Liver (tissue), 9 donors: ENCODE data around the gene RGS7. TPM values are rescaled to one million over a fixed set of nuclear protein-coding genes. Genes with fewer than 3 reads are reported as not detected.

Experiments
- DNase-seq: peaks from one replicate; pipeline ENCODE4 v3.0.0-alpha.2; 2017; ENCODE audit warnings: low spot score
- H3K27ac ChIP-seq, 2 donors: one replicate each; pipeline ENCODE4 v1.7.0; 2013; ENCODE audit warnings: inconsistent platforms in 2 of 2, low read length in 2 of 2, control low read depth in 1 of 2, low read depth in 1 of 2, mild to moderate bottlenecking in 1 of 2
- H3K27me3 ChIP-seq, 4 donors: one replicate each; pipeline versions ENCODE4 v1.6.1 to v1.7.0; 2013; ENCODE audit warnings: low read length in 3 of 4, inconsistent platforms in 1 of 4, mild to moderate bottlenecking in 1 of 4, moderate library complexity in 1 of 4; ENCODE audit not compliant: control insufficient read depth in 4 of 4, insufficient read depth in 4 of 4
- H3K36me3 ChIP-seq, 4 donors: one replicate each; pipeline versions ENCODE4 v1.6.1 to v1.7.0; 2013; ENCODE audit warnings: low read length in 3 of 4, mild to moderate bottlenecking in 3 of 4, low read depth in 1 of 4, moderate library complexity in 1 of 4; ENCODE audit not compliant: control insufficient read depth in 4 of 4, insufficient read depth in 3 of 4
- H3K4me1 ChIP-seq, 4 donors: one replicate each; pipeline versions ENCODE4 v1.6.1 to v1.7.0; 2013; ENCODE audit warnings: low read length in 3 of 4, mild to moderate bottlenecking in 3 of 4, moderate library complexity in 1 of 4; ENCODE audit not compliant: control insufficient read depth in 4 of 4, insufficient read depth in 4 of 4
- H3K4me3 ChIP-seq, 3 donors: one replicate each; pipeline versions ENCODE4 v1.6.1 to v1.7.0; 2013; ENCODE audit warnings: low read length in 3 of 3, control low read depth in 1 of 3, low read depth in 1 of 3, mild to moderate bottlenecking in 1 of 3
- H3K9ac ChIP-seq, 2 donors: one replicate each; pipeline ENCODE4 v1.7.0; 2013; ENCODE audit warnings: low read length in 2 of 2, mild to moderate bottlenecking in 2 of 2, moderate library complexity in 2 of 2, control low read depth in 1 of 2, low read depth in 1 of 2
- H3K9me3 ChIP-seq, 4 donors: one replicate each; pipeline versions ENCODE4 v1.6.1 to v1.7.0; 2013; ENCODE audit warnings: low read length in 3 of 4; ENCODE audit not compliant: control insufficient read depth in 4 of 4
- EGR1 ChIP-seq, 2 donors: IDR thresholded peaks; 2 replicates each; pipeline ENCODE4 v1.6.1; 2016 to 2018; ENCODE audit warnings: antibody characterized with exemption in 2 of 2, low read depth in 2 of 2
- FOXA1 ChIP-seq: IDR thresholded peaks from 2 replicates; pipeline ENCODE4 v1.6.1; 2016; ENCODE audit warnings: antibody characterized with exemption
- FOXA2 ChIP-seq: IDR thresholded peaks from 2 replicates; pipeline ENCODE4 v1.6.1; 2016; ENCODE audit warnings: antibody characterized with exemption
- HNF4A ChIP-seq, 2 donors: conservative IDR thresholded peaks; 2 replicates each; pipeline ENCODE4 v1.6.1; 2016; ENCODE audit warnings: antibody characterized with exemption in 2 of 2, mild to moderate bottlenecking in 2 of 2
- HNF4G ChIP-seq: IDR thresholded peaks from 2 replicates; pipeline ENCODE4 v1.6.1; 2016; ENCODE audit warnings: antibody characterized with exemption
- JUND ChIP-seq, 2 donors: IDR thresholded peaks; 2 replicates each; pipeline ENCODE4 v1.6.1; 2016; ENCODE audit warnings: antibody characterized with exemption in 2 of 2
- NR2F2 ChIP-seq: IDR thresholded peaks from 2 replicates; pipeline ENCODE4 v1.6.1; 2016; ENCODE audit warnings: antibody characterized with exemption
- RAD21 ChIP-seq, 2 donors: IDR thresholded peaks; 2 replicates each; pipeline ENCODE4 v1.6.1; 2016; ENCODE audit warnings: antibody characterized with exemption in 2 of 2, mild to moderate bottlenecking in 2 of 2
- RXRA ChIP-seq, 2 donors: IDR thresholded peaks; 2 replicates each; pipeline ENCODE4 v1.6.1; 2017 to 2018; ENCODE audit warnings: antibody characterized with exemption in 2 of 2, mild to moderate bottlenecking in 1 of 2
- SP1 ChIP-seq: IDR thresholded peaks from 2 replicates; pipeline ENCODE4 v1.6.1; 2018; ENCODE audit warnings: antibody characterized with exemption, mild to moderate bottlenecking
- TAF1 ChIP-seq: conservative IDR thresholded peaks from 2 replicates; pipeline ENCODE4 v1.6.1; 2016; ENCODE audit warnings: antibody characterized with exemption, mild to moderate bottlenecking
- YY1 ChIP-seq: IDR thresholded peaks from 2 replicates; pipeline ENCODE4 v1.6.1; 2016; ENCODE audit warnings: antibody characterized with exemption, mild to moderate bottlenecking
- WGBS: extraction: QIAGEN DNeasy Blood & Tissue Kit; methylation state at CpG from one replicate; pipeline ENCODE4 v1.1.7; 2013; 5-methylcytosine and 5-hydroxymethylcytosine counted together
- polyA plus RNA-seq, 2 donors: library from polyadenylated mRNA; stranded (reverse) in 1 of 2; unstranded in 1 of 2; fragments of 200-250 nt in 1 of 2; fragments of >200 nt in 1 of 2; fragmentation: Nextera tagmentation in 1 of 2; extraction: Ambion mirVana in 1 of 2; gene quantifications; one replicate each; pipeline versions ENCODE4 v1.2.1 to v1.2.3, GENCODE V29; 2013 to 2015
- total RNA-seq, 2 donors: library from RNA; depleted of rRNA; stranded (reverse); fragments of >200 nt; gene quantifications; one replicate each; pipeline ENCODE4 v1.2.3, GENCODE V29; 2014
- TF ChIP-seq, protein P1 (sequence below): IDR thresholded peaks from 2 replicates; pipeline ENCODE4 v1.6.1; 2016; ENCODE audit warnings: antibody characterized with exemption, mild to moderate bottlenecking
- TF ChIP-seq, protein P2 (sequence below): IDR thresholded peaks from 2 replicates; pipeline ENCODE4 v1.6.1; 2016; ENCODE audit warnings: antibody characterized with exemption
- TF ChIP-seq, protein P3 (sequence below): IDR thresholded peaks from 2 replicates; pipeline ENCODE4 v1.6.1; 2016; ENCODE audit warnings: antibody characterized with exemption
- TF ChIP-seq, protein P4 (sequence below): IDR thresholded peaks from 2 replicates; pipeline ENCODE4 v1.6.1; 2016; ENCODE audit warnings: antibody characterized with exemption
- TF ChIP-seq, protein P5 (sequence below): fragments of 150-350 bp; IDR thresholded peaks from 2 replicates; pipeline ENCODE4 v1.5.1; 2017; ENCODE audit warnings: improper control_type of control experiment, low read depth, low read length; ENCODE audit not compliant: missing input control
- donor health status: healthy.
- donor health status: healthy.
- donor health status: healthy.
- donor health status: healthy.
- donor health status: healthy.

Gene RGS7
- total and polyA plus RNA-seq, 4 donors, result 0.05 to 0.18 TPM; not detected in 2

DNA sequence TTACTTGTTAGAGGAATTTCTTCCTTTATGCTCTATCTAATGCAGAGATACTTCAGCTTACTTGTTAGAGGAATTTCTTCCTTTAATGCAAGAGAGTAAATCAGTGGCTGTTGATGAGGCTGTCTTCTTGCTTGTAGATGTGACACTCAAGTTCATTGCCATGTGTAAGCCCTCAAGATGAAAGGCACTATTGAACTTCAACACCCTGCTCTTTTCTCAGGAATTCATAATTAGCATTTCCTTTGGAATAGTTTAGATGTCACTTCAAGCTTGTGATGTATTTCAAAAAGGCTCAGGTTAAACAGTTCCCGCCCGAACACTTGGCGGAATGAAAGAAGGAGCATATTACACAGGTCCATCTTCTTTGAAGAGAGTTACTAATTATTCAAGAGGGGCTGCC, 251.9 kb downstream of the RGS7 start:
- TF ChIP-seq FOXA2, result no peak
- no peak for TF ChIP-seq FOXA1
- TF ChIP-seq NR2F2, result no peak
- no peak for TF ChIP-seq RAD21 (IDR thresholded peaks at IDR 0.05)
- TF ChIP-seq, protein P1, sequence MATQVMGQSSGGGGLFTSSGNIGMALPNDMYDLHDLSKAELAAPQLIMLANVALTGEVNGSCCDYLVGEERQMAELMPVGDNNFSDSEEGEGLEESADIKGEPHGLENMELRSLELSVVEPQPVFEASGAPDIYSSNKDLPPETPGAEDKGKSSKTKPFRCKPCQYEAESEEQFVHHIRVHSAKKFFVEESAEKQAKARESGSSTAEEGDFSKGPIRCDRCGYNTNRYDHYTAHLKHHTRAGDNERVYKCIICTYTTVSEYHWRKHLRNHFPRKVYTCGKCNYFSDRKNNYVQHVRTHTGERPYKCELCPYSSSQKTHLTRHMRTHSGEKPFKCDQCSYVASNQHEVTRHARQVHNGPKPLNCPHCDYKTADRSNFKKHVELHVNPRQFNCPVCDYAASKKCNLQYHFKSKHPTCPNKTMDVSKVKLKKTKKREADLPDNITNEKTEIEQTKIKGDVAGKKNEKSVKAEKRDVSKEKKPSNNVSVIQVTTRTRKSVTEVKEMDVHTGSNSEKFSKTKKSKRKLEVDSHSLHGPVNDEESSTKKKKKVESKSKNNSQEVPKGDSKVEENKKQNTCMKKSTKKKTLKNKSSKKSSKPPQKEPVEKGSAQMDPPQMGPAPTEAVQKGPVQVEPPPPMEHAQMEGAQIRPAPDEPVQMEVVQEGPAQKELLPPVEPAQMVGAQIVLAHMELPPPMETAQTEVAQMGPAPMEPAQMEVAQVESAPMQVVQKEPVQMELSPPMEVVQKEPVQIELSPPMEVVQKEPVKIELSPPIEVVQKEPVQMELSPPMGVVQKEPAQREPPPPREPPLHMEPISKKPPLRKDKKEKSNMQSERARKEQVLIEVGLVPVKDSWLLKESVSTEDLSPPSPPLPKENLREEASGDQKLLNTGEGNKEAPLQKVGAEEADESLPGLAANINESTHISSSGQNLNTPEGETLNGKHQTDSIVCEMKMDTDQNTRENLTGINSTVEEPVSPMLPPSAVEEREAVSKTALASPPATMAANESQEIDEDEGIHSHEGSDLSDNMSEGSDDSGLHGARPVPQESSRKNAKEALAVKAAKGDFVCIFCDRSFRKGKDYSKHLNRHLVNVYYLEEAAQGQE, result no peak
- TF ChIP-seq HNF4G, result no peak

DNA sequence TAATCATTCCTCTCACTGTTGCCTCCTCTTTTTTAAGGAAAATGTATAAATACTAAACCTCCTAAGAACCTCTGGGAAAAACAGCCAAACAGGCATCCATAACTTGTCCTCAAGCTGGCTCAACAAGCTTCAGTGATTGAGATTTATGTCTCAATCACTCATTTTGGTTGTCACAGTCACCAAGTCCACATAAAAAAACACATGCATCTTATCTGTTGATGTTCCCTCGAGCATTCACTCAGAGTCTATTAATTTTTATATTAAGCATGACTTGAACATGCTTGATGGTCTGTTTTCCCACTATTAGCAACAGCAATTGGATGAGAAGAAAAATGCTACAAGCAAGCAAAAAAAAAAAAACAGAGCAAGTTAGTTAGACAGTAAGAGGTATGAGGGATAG, 254.3 kb downstream of the RGS7 start:
- no peaks in the 10 kb centered on the region for H3K4me1 ChIP-seq
- no peak overlapping the region for H3K4me3 ChIP-seq
- TF ChIP-seq, protein P2, sequence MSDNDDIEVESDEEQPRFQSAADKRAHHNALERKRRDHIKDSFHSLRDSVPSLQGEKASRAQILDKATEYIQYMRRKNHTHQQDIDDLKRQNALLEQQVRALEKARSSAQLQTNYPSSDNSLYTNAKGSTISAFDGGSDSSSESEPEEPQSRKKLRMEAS, result no peak
- TF ChIP-seq HNF4A (conservative IDR thresholded peaks at IDR 0.05) (no peak), FOXA2 (no peak)
- no peaks in the 10 kb centered on the region for H3K27me3 ChIP-seq
- H3K36me3 ChIP-seq, result no peaks in the 10 kb centered on the region
- no peak overlapping the region for H3K9ac ChIP-seq
- no peak overlapping the region for H3K27ac ChIP-seq
- DNase-seq, result no peak
- H3K9me3 ChIP-seq, result no peaks in the 10 kb centered on the region
- whole genome bisulfite sequencing, result 27% methylated on average over 1 of the region's 1 CpG

More for the DNA sequence above, 251.9 kb downstream of the RGS7 start:
- no peak for DNase-seq
- H3K9ac ChIP-seq, result no peak overlapping the region
- no peaks in the 10 kb centered on the region for H3K27me3 ChIP-seq
- no peak overlapping the region for H3K27ac ChIP-seq
- no peaks in the 10 kb centered on the region for H3K36me3 ChIP-seq
- 88% methylated on average over 3 of the region's 3 CpGs for WGBS
- H3K9me3 ChIP-seq, result no peaks in the 10 kb centered on the region
- no peaks in the 10 kb centered on the region for H3K4me1 ChIP-seq
- H3K4me3 ChIP-seq, result no peak overlapping the region

DNA sequence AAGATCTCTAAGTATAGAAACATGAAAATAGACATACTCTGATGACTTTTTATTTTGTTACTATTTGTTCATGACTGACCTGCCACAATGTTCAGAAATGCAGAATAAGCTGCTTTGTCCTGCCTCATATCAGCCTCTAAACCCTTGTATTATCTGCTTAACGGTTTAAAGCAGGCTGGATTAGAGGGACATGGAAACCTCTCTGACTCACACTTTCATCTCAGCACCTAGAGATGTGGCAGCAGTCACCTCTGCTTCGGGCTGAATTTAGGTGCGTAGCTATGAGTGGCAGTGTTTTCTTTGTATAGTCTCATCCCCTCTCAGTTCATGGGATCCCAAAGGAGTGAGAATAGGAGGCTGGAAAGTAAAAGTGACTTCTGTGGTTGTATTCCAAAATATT, 255.4 kb downstream of the RGS7 start:
- no peak overlapping the region for H3K27ac ChIP-seq
- 69% methylated on average over 3 of the region's 3 CpGs for WGBS
- H3K4me3 ChIP-seq, result no peak overlapping the region
- no peaks in the 10 kb centered on the region for H3K27me3 ChIP-seq
- no peaks in the 10 kb centered on the region for H3K9me3 ChIP-seq
- no peaks in the 10 kb centered on the region for H3K4me1 ChIP-seq
- no peak for DNase-seq
- no peaks in the 10 kb centered on the region for H3K36me3 ChIP-seq
- H3K9ac ChIP-seq, result no peak overlapping the region
- TF ChIP-seq FOXA1 (no peak), JUND (IDR thresholded peaks at IDR 0.05) (no peak), SP1 (no peak), TAF1 (no peak), YY1 (no peak), RXRA (IDR thresholded peaks at IDR 0.05) (no peak), EGR1 (IDR thresholded peaks at IDR 0.05; ENCODE audit: low read depth in 2 of 2) (no peak), RAD21 (IDR thresholded peaks at IDR 0.05) (no peak), FOXA2 (no peak), HNF4A (conservative IDR thresholded peaks at IDR 0.05) (no peak), NR2F2 (no peak), HNF4G (no peak)
- TF ChIP-seq, protein P3, sequence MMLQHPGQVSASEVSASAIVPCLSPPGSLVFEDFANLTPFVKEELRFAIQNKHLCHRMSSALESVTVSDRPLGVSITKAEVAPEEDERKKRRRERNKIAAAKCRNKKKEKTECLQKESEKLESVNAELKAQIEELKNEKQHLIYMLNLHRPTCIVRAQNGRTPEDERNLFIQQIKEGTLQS, result no peak
- TF ChIP-seq, protein P4, sequence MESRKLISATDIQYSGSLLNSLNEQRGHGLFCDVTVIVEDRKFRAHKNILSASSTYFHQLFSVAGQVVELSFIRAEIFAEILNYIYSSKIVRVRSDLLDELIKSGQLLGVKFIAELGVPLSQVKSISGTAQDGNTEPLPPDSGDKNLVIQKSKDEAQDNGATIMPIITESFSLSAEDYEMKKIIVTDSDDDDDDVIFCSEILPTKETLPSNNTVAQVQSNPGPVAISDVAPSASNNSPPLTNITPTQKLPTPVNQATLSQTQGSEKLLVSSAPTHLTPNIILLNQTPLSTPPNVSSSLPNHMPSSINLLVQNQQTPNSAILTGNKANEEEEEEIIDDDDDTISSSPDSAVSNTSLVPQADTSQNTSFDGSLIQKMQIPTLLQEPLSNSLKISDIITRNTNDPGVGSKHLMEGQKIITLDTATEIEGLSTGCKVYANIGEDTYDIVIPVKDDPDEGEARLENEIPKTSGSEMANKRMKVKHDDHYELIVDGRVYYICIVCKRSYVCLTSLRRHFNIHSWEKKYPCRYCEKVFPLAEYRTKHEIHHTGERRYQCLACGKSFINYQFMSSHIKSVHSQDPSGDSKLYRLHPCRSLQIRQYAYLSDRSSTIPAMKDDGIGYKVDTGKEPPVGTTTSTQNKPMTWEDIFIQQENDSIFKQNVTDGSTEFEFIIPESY, result no peak
- TF ChIP-seq, protein P1, result no peak
- TF ChIP-seq, protein P2, result no peak
- TF ChIP-seq, protein P5, sequence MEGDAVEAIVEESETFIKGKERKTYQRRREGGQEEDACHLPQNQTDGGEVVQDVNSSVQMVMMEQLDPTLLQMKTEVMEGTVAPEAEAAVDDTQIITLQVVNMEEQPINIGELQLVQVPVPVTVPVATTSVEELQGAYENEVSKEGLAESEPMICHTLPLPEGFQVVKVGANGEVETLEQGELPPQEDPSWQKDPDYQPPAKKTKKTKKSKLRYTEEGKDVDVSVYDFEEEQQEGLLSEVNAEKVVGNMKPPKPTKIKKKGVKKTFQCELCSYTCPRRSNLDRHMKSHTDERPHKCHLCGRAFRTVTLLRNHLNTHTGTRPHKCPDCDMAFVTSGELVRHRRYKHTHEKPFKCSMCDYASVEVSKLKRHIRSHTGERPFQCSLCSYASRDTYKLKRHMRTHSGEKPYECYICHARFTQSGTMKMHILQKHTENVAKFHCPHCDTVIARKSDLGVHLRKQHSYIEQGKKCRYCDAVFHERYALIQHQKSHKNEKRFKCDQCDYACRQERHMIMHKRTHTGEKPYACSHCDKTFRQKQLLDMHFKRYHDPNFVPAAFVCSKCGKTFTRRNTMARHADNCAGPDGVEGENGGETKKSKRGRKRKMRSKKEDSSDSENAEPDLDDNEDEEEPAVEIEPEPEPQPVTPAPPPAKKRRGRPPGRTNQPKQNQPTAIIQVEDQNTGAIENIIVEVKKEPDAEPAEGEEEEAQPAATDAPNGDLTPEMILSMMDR, result no peak
